Parathyroid adenoma (tissue), 2 donors: ENCODE measurements around the gene NIBAN1.
A peak's percentile ranks its signal among the peaks of the same experiment; 100 is the strongest.

Source experiments
- H2AFZ ChIP-seq: fragments of 300-600 bp; sonication (generic); one replicate; pipeline ENCODE4 v1.7.0; 2017; ENCODE audit warnings: antibody characterized with exemption, mild to moderate bottlenecking
- H3K27ac ChIP-seq: fragments of 300-600 bp; sonication (generic); one replicate; pipeline ENCODE4 v1.7.0; 2017
- H3K27me3 ChIP-seq: fragments of 300-600 bp; sonication (generic); one replicate; pipeline ENCODE4 v1.7.0; 2017; ENCODE audit warnings: low read length; ENCODE audit not compliant: control insufficient read depth, insufficient read depth
- H3K36me3 ChIP-seq: fragments of 300-600 bp; sonication (generic); one replicate; pipeline ENCODE4 v1.7.0; 2017; ENCODE audit warnings: low read length; ENCODE audit not compliant: control insufficient read depth, insufficient read depth
- H3K4me1 ChIP-seq: fragments of 300-600 bp; sonication (generic); one replicate; pipeline ENCODE4 v1.7.0; 2017; ENCODE audit warnings: control low read depth
- H3K4me2 ChIP-seq: fragments of 300-600 bp; sonication (generic); one replicate; pipeline ENCODE4 v1.7.0; 2017; ENCODE audit warnings: low read length
- H3K4me3 ChIP-seq: fragments of 300-600 bp; sonication (generic); one replicate; pipeline ENCODE4 v1.7.0; 2017; ENCODE audit warnings: low read depth, low read length
- H3K79me2 ChIP-seq: fragments of 300-600 bp; sonication (generic); one replicate; pipeline ENCODE4 v1.7.0; 2017; ENCODE audit warnings: control low read depth
- H3K9ac ChIP-seq: fragments of 300-600 bp; sonication (generic); one replicate; pipeline ENCODE4 v1.7.0; 2017; ENCODE audit warnings: mild to moderate bottlenecking
- H3K9me3 ChIP-seq: fragments of 300-600 bp; sonication (generic); one replicate; pipeline ENCODE4 v1.7.0; 2017; ENCODE audit warnings: low read length; ENCODE audit not compliant: control insufficient read depth
- TF ChIP-seq, protein P1 (sequence below): fragments of 300-600 bp; sonication (generic); IDR thresholded peaks from one replicate; pipeline ENCODE4 v1.7.0; 2017; ENCODE audit warnings: antibody characterized with exemption, mild to moderate bottlenecking
- donor health status: primary hyperparathyroidism.

Gene NIBAN1

DNA sequence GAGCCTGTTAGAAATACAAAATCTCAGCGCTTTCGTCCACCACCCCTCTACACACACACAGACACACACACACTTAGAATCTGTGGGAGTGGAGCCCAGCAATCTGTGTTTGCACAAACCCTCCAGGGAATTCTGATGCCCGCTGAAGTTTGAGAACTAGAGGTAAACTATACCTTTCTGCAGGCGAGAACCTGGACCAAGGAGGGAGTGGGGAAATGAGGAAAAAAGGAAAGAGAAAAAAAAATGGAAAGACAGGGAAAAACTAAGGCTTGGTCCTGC is 468 bp upstream of the NIBAN1 start:
- Histone ChIP-seq H3K9ac (no peak overlapping the region), H3K4me3 (no peak overlapping the region), H3K79me2 (no peaks in the 10 kb centered on the region)

DNA sequence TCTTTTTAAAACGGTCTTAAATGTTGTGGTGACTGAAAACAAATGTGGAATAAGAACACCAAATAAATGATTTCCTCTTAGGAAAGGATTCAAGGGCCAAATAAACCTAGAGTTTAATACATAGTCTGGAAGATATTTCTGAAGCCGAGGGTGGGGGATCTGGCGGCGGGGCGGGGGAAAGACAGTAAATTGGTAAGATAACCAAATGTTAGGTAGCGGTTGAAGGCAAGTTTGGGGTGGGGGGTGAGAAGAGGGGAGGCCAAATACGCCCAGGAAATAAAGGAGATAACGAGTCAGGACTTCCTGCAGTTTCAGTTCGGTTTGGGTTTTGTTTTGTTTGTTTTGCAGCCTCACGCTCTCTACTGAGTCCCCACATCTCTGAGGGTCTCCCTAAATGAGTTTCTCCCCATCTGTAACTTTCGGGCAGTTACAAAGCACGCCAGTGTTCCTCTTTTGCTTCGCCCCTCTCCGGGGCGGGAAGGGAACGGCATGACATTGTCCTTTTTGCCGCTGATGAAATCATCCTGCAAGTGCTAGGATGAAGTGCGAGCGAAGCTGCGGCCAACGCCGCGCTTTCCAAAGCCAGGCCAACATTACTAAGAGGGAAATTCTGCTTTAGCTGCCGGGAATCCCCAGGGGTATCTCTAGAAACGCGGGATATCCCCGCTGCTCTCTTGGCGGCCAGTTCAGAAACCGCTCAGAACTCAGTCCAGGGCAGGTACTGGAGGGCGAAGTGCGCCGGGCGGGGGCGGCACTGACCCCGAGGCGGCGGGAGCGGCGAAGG is 844 bp downstream of the NIBAN1 start:
- Histone ChIP-seq H3K36me3 (no peaks in the 10 kb centered on the region), H2AFZ (peak overlapping the region; percentile 57), H3K79me2 (no peaks in the 10 kb centered on the region), H3K4me2 (peak overlapping the region; percentile 61), H3K9ac (no peak overlapping the region), H3K27me3 (no peaks in the 10 kb centered on the region), H3K4me3 (peak overlapping the region; percentile 53), H3K27ac (no peak overlapping the region), H3K4me1 (no peaks in the 10 kb centered on the region), H3K9me3 (no peaks in the 10 kb centered on the region)
- TF ChIP-seq, protein P1, sequence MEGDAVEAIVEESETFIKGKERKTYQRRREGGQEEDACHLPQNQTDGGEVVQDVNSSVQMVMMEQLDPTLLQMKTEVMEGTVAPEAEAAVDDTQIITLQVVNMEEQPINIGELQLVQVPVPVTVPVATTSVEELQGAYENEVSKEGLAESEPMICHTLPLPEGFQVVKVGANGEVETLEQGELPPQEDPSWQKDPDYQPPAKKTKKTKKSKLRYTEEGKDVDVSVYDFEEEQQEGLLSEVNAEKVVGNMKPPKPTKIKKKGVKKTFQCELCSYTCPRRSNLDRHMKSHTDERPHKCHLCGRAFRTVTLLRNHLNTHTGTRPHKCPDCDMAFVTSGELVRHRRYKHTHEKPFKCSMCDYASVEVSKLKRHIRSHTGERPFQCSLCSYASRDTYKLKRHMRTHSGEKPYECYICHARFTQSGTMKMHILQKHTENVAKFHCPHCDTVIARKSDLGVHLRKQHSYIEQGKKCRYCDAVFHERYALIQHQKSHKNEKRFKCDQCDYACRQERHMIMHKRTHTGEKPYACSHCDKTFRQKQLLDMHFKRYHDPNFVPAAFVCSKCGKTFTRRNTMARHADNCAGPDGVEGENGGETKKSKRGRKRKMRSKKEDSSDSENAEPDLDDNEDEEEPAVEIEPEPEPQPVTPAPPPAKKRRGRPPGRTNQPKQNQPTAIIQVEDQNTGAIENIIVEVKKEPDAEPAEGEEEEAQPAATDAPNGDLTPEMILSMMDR = no peak

More for the DNA sequence above, 468 bp upstream of the NIBAN1 start:
- Histone ChIP-seq H3K27me3 (no peaks in the 10 kb centered on the region), H3K36me3 (no peaks in the 10 kb centered on the region), H3K4me2 (no peak overlapping the region), H3K9me3 (no peaks in the 10 kb centered on the region), H2AFZ (no peak overlapping the region), H3K27ac (no peak overlapping the region), H3K4me1 (no peaks in the 10 kb centered on the region)
- TF ChIP-seq, protein P1 = no peak

DNA sequence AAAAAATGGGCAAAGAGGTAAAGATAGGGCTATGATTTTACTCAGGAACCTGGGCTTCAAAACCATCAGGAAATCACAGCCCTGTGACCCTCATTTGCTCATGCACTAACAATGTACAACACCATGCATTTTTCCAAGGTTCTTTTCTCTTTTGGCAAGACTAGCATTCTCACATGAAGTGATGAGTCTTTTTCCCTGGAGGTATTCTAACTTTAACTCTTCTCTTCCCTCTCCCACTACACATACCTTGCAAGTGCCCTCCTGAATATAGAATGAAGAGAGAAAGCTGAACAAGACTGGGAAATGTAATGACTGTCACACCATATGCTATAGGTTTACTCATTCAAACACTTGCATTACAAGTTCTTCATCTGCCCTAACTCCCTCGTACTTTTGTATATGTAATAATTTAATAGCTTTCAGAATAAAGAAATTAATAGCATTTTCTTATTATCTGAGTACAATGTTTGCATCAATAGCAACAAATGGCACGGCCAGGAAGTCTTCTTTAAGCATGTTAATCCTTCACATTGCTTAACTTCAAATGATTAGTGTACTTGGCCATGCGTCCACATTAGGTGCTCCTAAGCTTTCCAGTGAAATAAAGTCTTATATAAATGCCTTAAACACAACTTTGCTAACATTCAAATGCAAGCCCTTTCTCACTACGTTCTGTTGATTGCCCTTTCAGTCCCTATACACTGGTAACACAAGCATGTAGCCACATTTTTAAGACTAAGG is 1.8 kb downstream of the NIBAN1 start:
- Histone ChIP-seq H3K27ac (no peak overlapping the region), H3K27me3 (no peaks in the 10 kb centered on the region), H3K9ac (no peak overlapping the region), H3K4me1 (no peaks in the 10 kb centered on the region), H2AFZ (no peak overlapping the region), H3K9me3 (no peaks in the 10 kb centered on the region), H3K4me2 (no peak overlapping the region), H3K36me3 (no peaks in the 10 kb centered on the region), H3K79me2 (no peaks in the 10 kb centered on the region), H3K4me3 (no peak overlapping the region)
- TF ChIP-seq, protein P1 = no peak

DNA sequence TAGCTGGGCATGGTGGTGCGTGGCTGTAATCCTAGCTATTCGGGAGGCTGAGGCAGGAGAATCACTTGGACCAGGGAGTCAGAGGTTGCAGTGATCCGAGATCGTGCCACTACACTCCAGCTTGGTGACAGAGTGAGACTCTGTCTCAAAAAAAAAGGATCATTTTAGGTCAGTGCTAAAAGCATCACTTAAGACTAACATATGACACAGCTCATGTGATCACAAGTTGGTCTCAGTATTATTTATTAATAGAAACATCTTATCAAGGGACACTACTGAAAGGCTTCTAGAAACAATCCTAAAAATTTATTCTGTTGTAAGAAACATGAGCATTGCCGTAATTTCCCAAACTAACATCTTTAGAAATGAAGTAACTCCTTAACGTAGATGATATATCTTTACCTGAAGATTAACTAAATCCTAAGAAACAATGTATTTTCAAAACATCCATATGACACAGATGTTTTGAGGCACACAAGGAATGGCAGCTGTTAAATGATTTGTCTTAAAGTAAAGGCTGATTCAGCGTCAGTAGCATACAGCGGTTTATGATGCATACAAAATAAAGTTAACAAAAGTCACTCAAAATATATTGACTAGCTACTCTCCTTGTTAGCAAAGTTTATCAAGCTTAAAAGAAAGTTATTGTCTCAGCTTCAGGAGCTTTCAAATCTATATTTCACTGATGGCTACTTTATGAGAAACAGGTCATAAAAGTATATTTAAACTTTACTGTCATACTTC is 2.6 kb downstream of the NIBAN1 start:
- Histone ChIP-seq H3K4me3 (no peak overlapping the region), H3K36me3 (no peaks in the 10 kb centered on the region), H3K9ac (no peak overlapping the region), H3K79me2 (no peaks in the 10 kb centered on the region), H3K27ac (no peak overlapping the region), H3K4me2 (no peak overlapping the region), H2AFZ (no peak overlapping the region), H3K27me3 (no peaks in the 10 kb centered on the region), H3K4me1 (no peaks in the 10 kb centered on the region), H3K9me3 (no peaks in the 10 kb centered on the region)
- TF ChIP-seq, protein P1 = no peak
